K562 (cell line): Measurements from ENCODE around the gene GSTM1. TPM values are rescaled to one million over a fixed set of nuclear protein-coding genes. Genes with fewer than 3 reads are reported as not detected.

ENCODE experiments used
- CCNT2 ChIP-seq: IDR thresholded peaks from 2 replicates; pipeline ENCODE4 v1.6.1; 2011; ENCODE audit warnings: borderline replicate concordance, low read depth, mild to moderate bottlenecking, moderate library complexity, mixed read lengths, low read length; ENCODE audit not compliant: insufficient read length; ENCODE audit errors: extremely low read depth
- CSDE1 ChIP-seq, 2 experiments: fragments of 450-650 bp; IDR thresholded peaks; 2 replicates each; pipeline ENCODE4 v1.6.1; 2016; ENCODE audit warnings: mild to moderate bottlenecking in 1 of 2
- EP300 ChIP-seq: IDR thresholded peaks from 2 replicates; pipeline ENCODE4 v1.6.1; 2012; ENCODE audit warnings: low read length, improper control_type of control experiment
- GABPB1 ChIP-seq: sonication (generic); formaldehyde crosslinking; IDR thresholded peaks from 2 replicates; pipeline ENCODE4 v1.8.0; 2022; ENCODE audit warnings: mild to moderate bottlenecking, missing genetic modification reagents
- HEY1 ChIP-seq: fragments of 250-450 bp; sonication (Bioruptor Pico); IDR thresholded peaks from 2 replicates; pipeline ENCODE4 v1.5.0; 2020; ENCODE audit warnings: mild to moderate bottlenecking, moderate library complexity, borderline replicate concordance
- ILF3 ChIP-seq: fragments of 450-650 bp; IDR thresholded peaks from 2 replicates; pipeline ENCODE4 v1.6.1; 2018; ENCODE audit warnings: antibody characterized with exemption, mild to moderate bottlenecking, moderate library complexity, borderline replicate concordance
- ILK ChIP-seq: fragments of 450-650 bp; IDR thresholded peaks from 2 replicates; pipeline ENCODE4 v1.6.1; 2016; ENCODE audit warnings: missing genetic modification characterization, low read depth, mild to moderate bottlenecking, missing compliant biosample characterization, moderate library complexity, borderline replicate concordance
- KDM2B ChIP-seq: fragments of 250-450 bp; sonication (Bioruptor Pico); IDR thresholded peaks from 2 replicates; pipeline ENCODE4 v1.8.0; 2021; ENCODE audit warnings: mild to moderate bottlenecking, moderate library complexity
- MEF2D ChIP-seq: conservative IDR thresholded peaks from 2 replicates; pipeline ENCODE4 v1.6.1; 2016; ENCODE audit warnings: low read depth, missing genetic modification characterization, missing compliant biosample characterization
- NCOA6 ChIP-seq: fragments of 450-650 bp; IDR thresholded peaks from 2 replicates; pipeline ENCODE4 v1.6.1; 2017; ENCODE audit warnings: mild to moderate bottlenecking
- PHF21A ChIP-seq: fragments of 450-650 bp; IDR thresholded peaks from 2 replicates; pipeline ENCODE4 v1.6.1; 2017; ENCODE audit warnings: low read depth, borderline replicate concordance
- POLR2A ChIP-seq: fragments of 450-650 bp; conservative IDR thresholded peaks from 2 replicates; pipeline ENCODE4 v1.6.1; 2016
- PRPF4 ChIP-seq: fragments of 200-400 bp; formaldehyde crosslinking; IDR thresholded peaks from one replicate; pipeline ENCODE4 v1.6.1; 2017; ENCODE audit warnings: low read length, low read depth, mild to moderate bottlenecking; ENCODE audit not compliant: insufficient read depth, poor library complexity, severe bottlenecking
- RBM17 ChIP-seq: fragments of 200-400 bp; formaldehyde crosslinking; IDR thresholded peaks from 2 replicates; pipeline ENCODE4 v1.6.1; 2017; ENCODE audit warnings: low read depth, mild to moderate bottlenecking, low read length, borderline replicate concordance
- RHOXF2B ChIP-seq: fragments of 250-450 bp; sonication (Bioruptor Pico); conservative IDR thresholded peaks from 2 replicates; pipeline ENCODE4 v1.5.1; 2021
- SIN3A ChIP-seq, 2 experiments: fragments of 150-350 bp in 1 of 2; IDR thresholded peaks; 2 replicates each; pipeline ENCODE4 v1.6.1; 2011 to 2016; ENCODE audit warnings: borderline replicate concordance in 2 of 2, low read depth in 2 of 2, low read length in 2 of 2, mild to moderate bottlenecking in 2 of 2, moderate library complexity in 2 of 2; ENCODE audit not compliant: control insufficient read depth in 1 of 2
- STAG1 ChIP-seq: sonication (generic); formaldehyde crosslinking; IDR thresholded peaks from 2 replicates; pipeline ENCODE4 v1.5.0; 2020; ENCODE audit warnings: missing genetic modification reagents, borderline replicate concordance
- TBL1XR1 ChIP-seq, 2 experiments: IDR thresholded peaks; 2 replicates each; pipeline ENCODE4 v1.6.1; 2012; ENCODE audit warnings: improper control_type of control experiment in 2 of 2, low read length in 2 of 2, mild to moderate bottlenecking in 1 of 2
- ZC3H11A ChIP-seq: IDR thresholded peaks from 2 replicates; pipeline ENCODE4 v1.6.1; 2012; ENCODE audit warnings: low read depth, low read length, improper control_type of control experiment
- ZNF232 ChIP-seq: sonication (generic); formaldehyde crosslinking; IDR thresholded peaks from 2 replicates; pipeline ENCODE4 v1.8.0; 2022; ENCODE audit warnings: mild to moderate bottlenecking, missing genetic modification reagents
- ZNF253 ChIP-seq: fragments of 250-450 bp; sonication (Bioruptor Pico); conservative IDR thresholded peaks from 2 replicates; pipeline ENCODE4 v1.6.1; 2021; ENCODE audit warnings: mild to moderate bottlenecking
- ZSCAN29 ChIP-seq: fragments of 450-650 bp; IDR thresholded peaks from 2 replicates; pipeline ENCODE4 v1.6.1; 2017
- polyA plus RNA-seq, 8 experiments: library from polyadenylated mRNA; depleted of rRNA in 4 of 8; stranded (reverse) in 5 of 8; unstranded in 3 of 8; fragments of >200 nt; fragmentation: Nextera tagmentation in 2 of 8; fragmentation: Illumina TruSeq in 1 of 8; extraction: Ambion mirVana in 2 of 8; extraction: Trizol in 1 of 8; gene quantifications; 2 replicates each; pipeline versions ENCODE4 v1.2.1 to v1.2.3, GENCODE V29; 2011 to 2014; ENCODE audit warnings: inconsistent platforms in 1 of 8, missing spikeins in 1 of 8
- total RNA-seq, 7 experiments: library from RNA; depleted of rRNA in 6 of 7; stranded (reverse); fragments of >200 nt in 6 of 7; fragmentation: Illumina TruSeq in 2 of 7; extraction: Trizol in 2 of 7; gene quantifications; 2 replicates each; pipeline versions ENCODE4 v1.2.1 to v1.2.3, GENCODE V29; 2011 to 2021; ENCODE audit warnings: low replicate concordance in 1 of 7
- TF ChIP-seq, protein P1 (sequence below): fragments of 450-650 bp; IDR thresholded peaks from 2 replicates; pipeline ENCODE4 v1.6.1; 2016; ENCODE audit warnings: missing biosample characterization, missing genetic modification characterization
- TF ChIP-seq, protein P2 (sequence below): fragments of 200-400 bp; formaldehyde crosslinking; IDR thresholded peaks from 2 replicates; pipeline ENCODE4 v1.6.1; 2017; ENCODE audit warnings: mild to moderate bottlenecking, low read depth, low read length, moderate library complexity
- TF ChIP-seq, protein P3 (sequence below): sonication (generic); formaldehyde crosslinking; IDR thresholded peaks from 2 replicates; pipeline ENCODE4 v1.8.0; 2022; ENCODE audit warnings: missing genetic modification reagents, mild to moderate bottlenecking, borderline replicate concordance
- TF ChIP-seq, protein P4 (sequence below): fragments of 450-650 bp; formaldehyde crosslinking; IDR thresholded peaks from 2 replicates; pipeline ENCODE4 v1.4.0; 2022; ENCODE audit warnings: mild to moderate bottlenecking, moderate library complexity

GSTM1 gene
- total and polyA plus RNA-seq, 9 of the 15 experiments (the other 6 are each of a cell fraction or from before 2014, with no cell fraction given), result not detected

DNA sequence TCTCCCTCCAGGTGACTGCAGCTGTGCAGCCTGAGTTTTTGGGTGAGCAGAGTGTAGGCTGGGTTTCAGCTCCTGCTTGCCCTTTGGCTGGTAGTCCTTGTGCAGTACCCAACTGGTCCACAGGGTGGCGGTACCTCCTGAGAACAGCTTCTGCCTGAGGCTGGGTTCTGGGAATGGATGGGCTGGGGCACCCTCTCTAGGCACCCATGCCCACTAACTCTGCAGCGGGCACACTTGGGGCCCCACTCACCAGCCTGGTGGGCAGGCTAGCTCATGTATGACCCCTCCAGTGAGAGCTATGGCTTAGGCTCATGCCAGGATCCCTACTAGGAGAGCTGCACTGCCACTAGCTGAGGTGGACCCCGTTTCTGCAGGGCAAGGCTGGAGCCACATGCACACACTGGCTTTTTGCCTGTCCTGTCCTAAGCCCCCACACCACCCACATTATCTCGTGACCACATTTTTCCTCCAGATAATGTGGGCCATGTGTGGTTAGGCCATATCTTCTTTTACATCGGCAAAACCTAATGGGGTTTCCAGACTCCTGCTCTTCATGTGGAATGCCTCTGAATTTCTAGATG is 47.2 kb upstream of the GSTM1 start (continued):
- TF ChIP-seq, protein P1, sequence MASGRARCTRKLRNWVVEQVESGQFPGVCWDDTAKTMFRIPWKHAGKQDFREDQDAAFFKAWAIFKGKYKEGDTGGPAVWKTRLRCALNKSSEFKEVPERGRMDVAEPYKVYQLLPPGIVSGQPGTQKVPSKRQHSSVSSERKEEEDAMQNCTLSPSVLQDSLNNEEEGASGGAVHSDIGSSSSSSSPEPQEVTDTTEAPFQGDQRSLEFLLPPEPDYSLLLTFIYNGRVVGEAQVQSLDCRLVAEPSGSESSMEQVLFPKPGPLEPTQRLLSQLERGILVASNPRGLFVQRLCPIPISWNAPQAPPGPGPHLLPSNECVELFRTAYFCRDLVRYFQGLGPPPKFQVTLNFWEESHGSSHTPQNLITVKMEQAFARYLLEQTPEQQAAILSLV, result no peak
- no peak for TF ChIP-seq SIN3A (IDR thresholded peaks at IDR 0.05; ENCODE audit: borderline replicate concordance in 2 of 2, control insufficient read depth in 1 of 2, low read depth in 2 of 2, low read length in 2 of 2)
- TF ChIP-seq NCOA6, result no peak
- no peak for TF ChIP-seq CSDE1 (IDR thresholded peaks at IDR 0.05)
- no peak for TF ChIP-seq EP300
- no peak for TF ChIP-seq ZNF232 (CRISPR knock-in tag)
- TF ChIP-seq KDM2B (CRISPR knock-in tag), result no peak
- TF ChIP-seq ZC3H11A, result no peak
- no peak for TF ChIP-seq RHOXF2B
- TF ChIP-seq ILF3, result no peak
- TF ChIP-seq, protein P2, sequence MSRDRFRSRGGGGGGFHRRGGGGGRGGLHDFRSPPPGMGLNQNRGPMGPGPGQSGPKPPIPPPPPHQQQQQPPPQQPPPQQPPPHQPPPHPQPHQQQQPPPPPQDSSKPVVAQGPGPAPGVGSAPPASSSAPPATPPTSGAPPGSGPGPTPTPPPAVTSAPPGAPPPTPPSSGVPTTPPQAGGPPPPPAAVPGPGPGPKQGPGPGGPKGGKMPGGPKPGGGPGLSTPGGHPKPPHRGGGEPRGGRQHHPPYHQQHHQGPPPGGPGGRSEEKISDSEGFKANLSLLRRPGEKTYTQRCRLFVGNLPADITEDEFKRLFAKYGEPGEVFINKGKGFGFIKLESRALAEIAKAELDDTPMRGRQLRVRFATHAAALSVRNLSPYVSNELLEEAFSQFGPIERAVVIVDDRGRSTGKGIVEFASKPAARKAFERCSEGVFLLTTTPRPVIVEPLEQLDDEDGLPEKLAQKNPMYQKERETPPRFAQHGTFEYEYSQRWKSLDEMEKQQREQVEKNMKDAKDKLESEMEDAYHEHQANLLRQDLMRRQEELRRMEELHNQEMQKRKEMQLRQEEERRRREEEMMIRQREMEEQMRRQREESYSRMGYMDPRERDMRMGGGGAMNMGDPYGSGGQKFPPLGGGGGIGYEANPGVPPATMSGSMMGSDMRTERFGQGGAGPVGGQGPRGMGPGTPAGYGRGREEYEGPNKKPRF, result no peak
- TF ChIP-seq POLR2A, result no peak
- no peak for TF ChIP-seq ZSCAN29
- no peak for TF ChIP-seq HEY1
- no peak for TF ChIP-seq CCNT2
- TF ChIP-seq, protein P3, sequence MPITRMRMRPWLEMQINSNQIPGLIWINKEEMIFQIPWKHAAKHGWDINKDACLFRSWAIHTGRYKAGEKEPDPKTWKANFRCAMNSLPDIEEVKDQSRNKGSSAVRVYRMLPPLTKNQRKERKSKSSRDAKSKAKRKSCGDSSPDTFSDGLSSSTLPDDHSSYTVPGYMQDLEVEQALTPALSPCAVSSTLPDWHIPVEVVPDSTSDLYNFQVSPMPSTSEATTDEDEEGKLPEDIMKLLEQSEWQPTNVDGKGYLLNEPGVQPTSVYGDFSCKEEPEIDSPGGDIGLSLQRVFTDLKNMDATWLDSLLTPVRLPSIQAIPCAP, result no peak
- no peak for TF ChIP-seq ZNF253 (CRISPR knock-in tag)
- TF ChIP-seq TBL1XR1 (IDR thresholded peaks at IDR 0.05; ENCODE audit: low read length in 2 of 2), result no peak
- TF ChIP-seq, protein P4, sequence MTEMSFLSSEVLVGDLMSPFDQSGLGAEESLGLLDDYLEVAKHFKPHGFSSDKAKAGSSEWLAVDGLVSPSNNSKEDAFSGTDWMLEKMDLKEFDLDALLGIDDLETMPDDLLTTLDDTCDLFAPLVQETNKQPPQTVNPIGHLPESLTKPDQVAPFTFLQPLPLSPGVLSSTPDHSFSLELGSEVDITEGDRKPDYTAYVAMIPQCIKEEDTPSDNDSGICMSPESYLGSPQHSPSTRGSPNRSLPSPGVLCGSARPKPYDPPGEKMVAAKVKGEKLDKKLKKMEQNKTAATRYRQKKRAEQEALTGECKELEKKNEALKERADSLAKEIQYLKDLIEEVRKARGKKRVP (CRISPR knock-in tag), result peak; percentile 47; the same call in 1 of the 2 replicates
- 0 out of 2 replicates have a peak, but pooled peaks have one; percentile 31 for TF ChIP-seq MEF2D
- TF ChIP-seq ILK, result no peak
- TF ChIP-seq STAG1 (CRISPR knock-in tag), result peak; percentile 77; the same call in 1 of the 2 replicates
- no peak for TF ChIP-seq PHF21A
- 0 out of 2 replicates have a peak, but pooled peaks have one; percentile 47 for TF ChIP-seq GABPB1
- TF ChIP-seq RBM17, result no peak
- TF ChIP-seq PRPF4, result no peak
